GM23338 (cell line): ENCODE data around the gene STIM2. TPM values are rescaled to one million over a fixed set of nuclear protein-coding genes. Genes with fewer than 3 reads are reported as not detected.

Source experiments
- ATAC-seq: fragments of 200-7000 bp; cut with Tn5 transposase; 3 replicates; pipeline ENCODE4 v1.9.1; 2020
- DNase-seq: peaks from one replicate; pipeline ENCODE4 v3.0.0-alpha.2; 2015; ENCODE audit warnings: low spot score
- H2AFZ ChIP-seq: fragments of 200-600 bp; sonication (generic); 2 replicates; pipeline ENCODE4 v1.8.0; 2016; ENCODE audit warnings: antibody characterized with exemption, mild to moderate bottlenecking, moderate library complexity
- H3F3A ChIP-seq: fragments of 200-600 bp; sonication (generic); replicated peaks from 2 replicates; pipeline ENCODE4 v1.8.0; 2017; ENCODE audit warnings: antibody characterized with exemption, mixed run types, low read depth
- H3K27ac ChIP-seq: fragments of 200-600 bp; sonication (generic); 2 replicates; pipeline ENCODE4 v1.6.1; 2016; ENCODE audit warnings: low read depth
- H3K27me3 ChIP-seq: fragments of 200-600 bp; sonication (generic); 2 replicates; pipeline ENCODE4 v1.8.0; 2016; ENCODE audit warnings: mild to moderate bottlenecking, mixed run types, moderate library complexity; ENCODE audit not compliant: insufficient read depth
- H3K36me3 ChIP-seq: fragments of 200-600 bp; sonication (generic); 2 replicates; pipeline ENCODE4 v1.8.0; 2016; ENCODE audit warnings: mild to moderate bottlenecking; ENCODE audit not compliant: insufficient read depth
- H3K4me1 ChIP-seq: fragments of 200-600 bp; sonication (generic); 2 replicates; pipeline ENCODE4 v1.8.0; 2016; ENCODE audit warnings: mild to moderate bottlenecking, moderate library complexity; ENCODE audit not compliant: insufficient read depth
- H3K4me2 ChIP-seq: fragments of 200-600 bp; sonication (generic); 2 replicates; pipeline ENCODE4 v1.7.1; 2017; ENCODE audit warnings: mixed run types
- H3K4me3 ChIP-seq: fragments of 200-600 bp; sonication (generic); 2 replicates; pipeline ENCODE4 v1.6.1; 2016; ENCODE audit warnings: mixed run types
- H3K79me2 ChIP-seq: fragments of 200-600 bp; sonication (generic); replicated peaks from 2 replicates; pipeline ENCODE4 v1.8.0; 2017; ENCODE audit warnings: mild to moderate bottlenecking; ENCODE audit not compliant: insufficient read depth
- H3K9me2 ChIP-seq: fragments of 200-600 bp; sonication (generic); 2 replicates; pipeline ENCODE4 v1.8.0; 2017; ENCODE audit not compliant: insufficient read depth
- H4K20me1 ChIP-seq: fragments of 200-600 bp; sonication (generic); replicated peaks from 2 replicates; pipeline ENCODE4 v1.8.0; 2017; ENCODE audit warnings: mild to moderate bottlenecking; ENCODE audit not compliant: insufficient read depth
- H3K27ac Mint-ChIP-seq: 2 replicates; pipeline ENCODE4 v1.8.0; 2020; ENCODE audit warnings: inconsistent platforms, mild to moderate bottlenecking, moderate library complexity, mixed read lengths
- H3K27me3 Mint-ChIP-seq: 3 replicates; pipeline ENCODE4 v1.8.0; 2022; ENCODE audit warnings: low read depth, mild to moderate bottlenecking, moderate library complexity, mixed read lengths, inconsistent platforms; ENCODE audit not compliant: insufficient read depth, poor library complexity
- H3K36me3 Mint-ChIP-seq: 3 replicates; pipeline ENCODE4 v1.8.0; 2021; ENCODE audit warnings: low read depth, mild to moderate bottlenecking, inconsistent platforms, moderate library complexity, mixed read lengths
- H3K4me1 Mint-ChIP-seq: 3 replicates; pipeline ENCODE4 v1.8.0; 2020; ENCODE audit warnings: mild to moderate bottlenecking, inconsistent platforms, mixed read lengths
- H3K4me3 Mint-ChIP-seq: 3 replicates; pipeline ENCODE4 v1.8.0; 2021; ENCODE audit warnings: moderate library complexity, mild to moderate bottlenecking, inconsistent platforms, mixed read lengths
- H3K9me3 Mint-ChIP-seq: 3 replicates; pipeline ENCODE4 v1.8.0; 2020; ENCODE audit warnings: moderate library complexity, mild to moderate bottlenecking, inconsistent platforms, mixed read lengths
- CREB1 ChIP-seq: fragments of 250-450 bp; sonication (Bioruptor Pico); IDR thresholded peaks from 2 replicates; pipeline ENCODE4 v1.5.0; 2020; ENCODE audit warnings: low read depth, mild to moderate bottlenecking, moderate library complexity
- EZH2 ChIP-seq: fragments of 200-600 bp; sonication (generic); IDR thresholded peaks from one replicate; pipeline ENCODE4 v1.8.0; 2017; ENCODE audit warnings: antibody characterized with exemption, mild to moderate bottlenecking, low read depth; ENCODE audit not compliant: unreplicated experiment
- EZH2phosphoT487 ChIP-seq: fragments of 200-600 bp; sonication (generic); IDR thresholded peaks from one replicate; pipeline ENCODE4 v1.8.1; 2018; ENCODE audit warnings: antibody characterized with exemption; ENCODE audit not compliant: unreplicated experiment
- JUNB ChIP-seq: IDR thresholded peaks from one replicate; pipeline ENCODE4 v1.6.1; 2016; ENCODE audit warnings: antibody characterized with exemption; ENCODE audit not compliant: unreplicated experiment
- NANOG ChIP-seq: IDR thresholded peaks from 2 replicates; pipeline ENCODE4 v1.6.1; 2016; ENCODE audit warnings: antibody characterized with exemption, borderline replicate concordance
- POLR2AphosphoS5 ChIP-seq: IDR thresholded peaks from 2 replicates; pipeline ENCODE4 v1.6.1; 2016; ENCODE audit warnings: antibody characterized with exemption, low read depth
- STAT1 ChIP-seq: IDR thresholded peaks from one replicate; pipeline ENCODE4 v1.6.1; 2016; ENCODE audit warnings: antibody characterized with exemption; ENCODE audit not compliant: unreplicated experiment
- ZNF114 ChIP-seq: fragments of 250-450 bp; sonication (Bioruptor Pico); IDR thresholded peaks from 2 replicates; pipeline ENCODE4 v1.5.0; 2020; ENCODE audit warnings: mild to moderate bottlenecking, moderate library complexity
- ZNF331 ChIP-seq: fragments of 250-450 bp; sonication (Bioruptor Pico); IDR thresholded peaks from 2 replicates; pipeline ENCODE4 v1.5.0; 2020; ENCODE audit warnings: low read depth, mild to moderate bottlenecking, moderate library complexity
- polyA plus RNA-seq: library from polyadenylated mRNA; unstranded; fragments of >200 nt; fragmentation: Nextera tagmentation; extraction: Ambion mirVana; gene quantifications from 2 replicates; pipeline ENCODE4 v1.2.1, GENCODE V29; 2016
- total RNA-seq: library from RNA; depleted of rRNA; stranded (reverse); fragments of >200 nt; shearing (Covaris generic); gene quantifications from 2 replicates; pipeline ENCODE4 v1.2.3, GENCODE V29; 2014
- TF ChIP-seq, protein P1 (sequence below): IDR thresholded peaks from one replicate; pipeline ENCODE4 v1.6.1; 2018; ENCODE audit warnings: antibody characterized with exemption; ENCODE audit not compliant: unreplicated experiment
- TF ChIP-seq, protein P2 (sequence below): fragments of 250-450 bp; sonication (Bioruptor Pico); IDR thresholded peaks from 2 replicates; pipeline ENCODE4 v1.5.0; 2020; ENCODE audit warnings: mild to moderate bottlenecking, moderate library complexity
- TF ChIP-seq, protein P3 (sequence below), 2 experiments: fragments of 200-600 bp in 1 of 2; sonication (generic) in 1 of 2; conservative IDR thresholded peaks; 2 replicates each; pipeline versions ENCODE4 v1.5.1 to v1.6.1; 2016 to 2017; ENCODE audit warnings: antibody characterized with exemption in 2 of 2, low read depth in 2 of 2, mild to moderate bottlenecking in 2 of 2, moderate library complexity in 1 of 2
- TF ChIP-seq, protein P4 (sequence below): IDR thresholded peaks from 2 replicates; pipeline ENCODE4 v1.6.1; 2016; ENCODE audit warnings: antibody characterized with exemption

The STIM2 gene
- total and polyA plus RNA-seq, 2 experiments from 2014 or later: 13.1 to 17.8 TPM

DNA sequence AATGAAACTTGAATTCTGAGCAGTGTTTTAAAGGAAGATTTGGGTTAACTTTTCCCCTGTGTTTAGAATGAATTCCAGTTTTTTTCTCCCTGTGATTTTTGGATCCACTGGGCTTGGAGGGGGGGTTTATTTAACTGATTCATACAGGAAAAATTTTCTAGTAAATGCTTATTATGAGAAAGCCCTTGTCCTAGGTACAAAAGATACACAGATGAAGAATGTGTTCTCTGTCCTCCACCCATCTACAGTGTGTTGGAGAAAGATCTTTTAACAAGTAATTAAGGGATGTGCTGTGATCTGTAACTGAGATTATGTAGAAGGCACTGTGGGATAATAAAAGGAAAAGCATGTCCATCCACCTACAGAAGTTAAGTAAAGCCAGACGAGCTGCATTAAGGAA lies 103.9 kb downstream of the STIM2 start:
- peaks cover 35% of the 10 kb centered on the region for H3K4me1 Mint-ChIP-seq
- Histone ChIP-seq H3K36me3 (no peaks in the 10 kb centered on the region), H3K4me3 (no peak overlapping the region), H3K79me2 (no peaks in the 10 kb centered on the region), H3K4me1 (peaks cover 13% of the 10 kb centered on the region), H3K27me3 (no peaks in the 10 kb centered on the region), H3K9me2 (no peaks in the 10 kb centered on the region), H2AFZ (no peak overlapping the region), H3K27ac (no peak overlapping the region), H3F3A (no peaks in the 10 kb centered on the region), H3K4me2 (no peak overlapping the region), H4K20me1 (0 out of 2 replicates have a peak, but pooled peaks cover 3% of the 10 kb centered on the region)
- no peak overlapping the region for H3K27ac Mint-ChIP-seq
- no peak overlapping the region for H3K4me3 Mint-ChIP-seq
- TF ChIP-seq, protein P1, sequence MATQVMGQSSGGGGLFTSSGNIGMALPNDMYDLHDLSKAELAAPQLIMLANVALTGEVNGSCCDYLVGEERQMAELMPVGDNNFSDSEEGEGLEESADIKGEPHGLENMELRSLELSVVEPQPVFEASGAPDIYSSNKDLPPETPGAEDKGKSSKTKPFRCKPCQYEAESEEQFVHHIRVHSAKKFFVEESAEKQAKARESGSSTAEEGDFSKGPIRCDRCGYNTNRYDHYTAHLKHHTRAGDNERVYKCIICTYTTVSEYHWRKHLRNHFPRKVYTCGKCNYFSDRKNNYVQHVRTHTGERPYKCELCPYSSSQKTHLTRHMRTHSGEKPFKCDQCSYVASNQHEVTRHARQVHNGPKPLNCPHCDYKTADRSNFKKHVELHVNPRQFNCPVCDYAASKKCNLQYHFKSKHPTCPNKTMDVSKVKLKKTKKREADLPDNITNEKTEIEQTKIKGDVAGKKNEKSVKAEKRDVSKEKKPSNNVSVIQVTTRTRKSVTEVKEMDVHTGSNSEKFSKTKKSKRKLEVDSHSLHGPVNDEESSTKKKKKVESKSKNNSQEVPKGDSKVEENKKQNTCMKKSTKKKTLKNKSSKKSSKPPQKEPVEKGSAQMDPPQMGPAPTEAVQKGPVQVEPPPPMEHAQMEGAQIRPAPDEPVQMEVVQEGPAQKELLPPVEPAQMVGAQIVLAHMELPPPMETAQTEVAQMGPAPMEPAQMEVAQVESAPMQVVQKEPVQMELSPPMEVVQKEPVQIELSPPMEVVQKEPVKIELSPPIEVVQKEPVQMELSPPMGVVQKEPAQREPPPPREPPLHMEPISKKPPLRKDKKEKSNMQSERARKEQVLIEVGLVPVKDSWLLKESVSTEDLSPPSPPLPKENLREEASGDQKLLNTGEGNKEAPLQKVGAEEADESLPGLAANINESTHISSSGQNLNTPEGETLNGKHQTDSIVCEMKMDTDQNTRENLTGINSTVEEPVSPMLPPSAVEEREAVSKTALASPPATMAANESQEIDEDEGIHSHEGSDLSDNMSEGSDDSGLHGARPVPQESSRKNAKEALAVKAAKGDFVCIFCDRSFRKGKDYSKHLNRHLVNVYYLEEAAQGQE: no peak
- no peak for TF ChIP-seq STAT1
- TF ChIP-seq EZH2phosphoT487: no peak
- no peak for TF ChIP-seq ZNF331 (CRISPR knock-in tag)
- TF ChIP-seq ZNF114 (CRISPR knock-in tag): no peak
- TF ChIP-seq, protein P2, sequence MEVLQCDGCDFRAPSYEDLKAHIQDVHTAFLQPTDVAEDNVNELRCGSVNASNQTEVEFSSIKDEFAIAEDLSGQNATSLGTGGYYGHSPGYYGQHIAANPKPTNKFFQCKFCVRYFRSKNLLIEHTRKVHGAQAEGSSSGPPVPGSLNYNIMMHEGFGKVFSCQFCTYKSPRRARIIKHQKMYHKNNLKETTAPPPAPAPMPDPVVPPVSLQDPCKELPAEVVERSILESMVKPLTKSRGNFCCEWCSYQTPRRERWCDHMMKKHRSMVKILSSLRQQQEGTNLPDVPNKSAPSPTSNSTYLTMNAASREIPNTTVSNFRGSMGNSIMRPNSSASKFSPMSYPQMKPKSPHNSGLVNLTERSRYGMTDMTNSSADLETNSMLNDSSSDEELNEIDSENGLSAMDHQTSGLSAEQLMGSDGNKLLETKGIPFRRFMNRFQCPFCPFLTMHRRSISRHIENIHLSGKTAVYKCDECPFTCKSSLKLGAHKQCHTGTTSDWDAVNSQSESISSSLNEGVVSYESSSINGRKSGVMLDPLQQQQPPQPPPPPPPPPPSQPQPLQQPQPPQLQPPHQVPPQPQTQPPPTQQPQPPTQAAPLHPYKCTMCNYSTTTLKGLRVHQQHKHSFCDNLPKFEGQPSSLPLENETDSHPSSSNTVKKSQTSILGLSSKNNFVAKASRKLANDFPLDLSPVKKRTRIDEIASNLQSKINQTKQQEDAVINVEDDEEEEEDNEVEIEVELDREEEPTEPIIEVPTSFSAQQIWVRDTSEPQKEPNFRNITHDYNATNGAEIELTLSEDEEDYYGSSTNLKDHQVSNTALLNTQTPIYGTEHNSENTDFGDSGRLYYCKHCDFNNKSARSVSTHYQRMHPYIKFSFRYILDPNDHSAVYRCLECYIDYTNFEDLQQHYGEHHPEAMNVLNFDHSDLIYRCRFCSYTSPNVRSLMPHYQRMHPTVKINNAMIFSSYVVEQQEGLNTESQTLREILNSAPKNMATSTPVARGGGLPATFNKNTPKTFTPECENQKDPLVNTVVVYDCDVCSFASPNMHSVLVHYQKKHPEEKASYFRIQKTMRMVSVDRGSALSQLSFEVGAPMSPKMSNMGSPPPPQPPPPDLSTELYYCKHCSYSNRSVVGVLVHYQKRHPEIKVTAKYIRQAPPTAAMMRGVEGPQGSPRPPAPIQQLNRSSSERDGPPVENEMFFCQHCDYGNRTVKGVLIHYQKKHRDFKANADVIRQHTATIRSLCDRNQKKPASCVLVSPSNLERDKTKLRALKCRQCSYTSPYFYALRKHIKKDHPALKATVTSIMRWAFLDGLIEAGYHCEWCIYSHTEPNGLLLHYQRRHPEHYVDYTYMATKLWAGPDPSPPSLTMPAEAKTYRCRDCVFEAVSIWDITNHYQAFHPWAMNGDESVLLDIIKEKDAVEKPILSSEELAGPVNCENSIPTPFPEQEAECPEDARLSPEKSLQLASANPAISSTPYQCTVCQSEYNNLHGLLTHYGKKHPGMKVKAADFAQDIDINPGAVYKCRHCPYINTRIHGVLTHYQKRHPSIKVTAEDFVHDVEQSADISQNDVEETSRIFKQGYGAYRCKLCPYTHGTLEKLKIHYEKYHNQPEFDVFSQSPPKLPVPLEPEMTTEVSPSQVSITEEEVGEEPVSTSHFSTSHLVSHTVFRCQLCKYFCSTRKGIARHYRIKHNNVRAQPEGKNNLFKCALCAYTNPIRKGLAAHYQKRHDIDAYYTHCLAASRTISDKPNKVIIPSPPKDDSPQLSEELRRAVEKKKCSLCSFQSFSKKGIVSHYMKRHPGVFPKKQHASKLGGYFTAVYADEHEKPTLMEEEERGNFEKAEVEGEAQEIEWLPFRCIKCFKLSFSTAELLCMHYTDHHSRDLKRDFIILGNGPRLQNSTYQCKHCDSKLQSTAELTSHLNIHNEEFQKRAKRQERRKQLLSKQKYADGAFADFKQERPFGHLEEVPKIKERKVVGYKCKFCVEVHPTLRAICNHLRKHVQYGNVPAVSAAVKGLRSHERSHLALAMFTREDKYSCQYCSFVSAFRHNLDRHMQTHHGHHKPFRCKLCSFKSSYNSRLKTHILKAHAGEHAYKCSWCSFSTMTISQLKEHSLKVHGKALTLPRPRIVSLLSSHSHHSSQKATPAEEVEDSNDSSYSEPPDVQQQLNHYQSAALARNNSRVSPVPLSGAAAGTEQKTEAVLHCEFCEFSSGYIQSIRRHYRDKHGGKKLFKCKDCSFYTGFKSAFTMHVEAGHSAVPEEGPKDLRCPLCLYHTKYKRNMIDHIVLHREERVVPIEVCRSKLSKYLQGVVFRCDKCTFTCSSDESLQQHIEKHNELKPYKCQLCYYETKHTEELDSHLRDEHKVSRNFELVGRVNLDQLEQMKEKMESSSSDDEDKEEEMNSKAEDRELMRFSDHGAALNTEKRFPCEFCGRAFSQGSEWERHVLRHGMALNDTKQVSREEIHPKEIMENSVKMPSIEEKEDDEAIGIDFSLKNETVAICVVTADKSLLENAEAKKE (CRISPR knock-in tag): no peak
- TF ChIP-seq, protein P3, sequence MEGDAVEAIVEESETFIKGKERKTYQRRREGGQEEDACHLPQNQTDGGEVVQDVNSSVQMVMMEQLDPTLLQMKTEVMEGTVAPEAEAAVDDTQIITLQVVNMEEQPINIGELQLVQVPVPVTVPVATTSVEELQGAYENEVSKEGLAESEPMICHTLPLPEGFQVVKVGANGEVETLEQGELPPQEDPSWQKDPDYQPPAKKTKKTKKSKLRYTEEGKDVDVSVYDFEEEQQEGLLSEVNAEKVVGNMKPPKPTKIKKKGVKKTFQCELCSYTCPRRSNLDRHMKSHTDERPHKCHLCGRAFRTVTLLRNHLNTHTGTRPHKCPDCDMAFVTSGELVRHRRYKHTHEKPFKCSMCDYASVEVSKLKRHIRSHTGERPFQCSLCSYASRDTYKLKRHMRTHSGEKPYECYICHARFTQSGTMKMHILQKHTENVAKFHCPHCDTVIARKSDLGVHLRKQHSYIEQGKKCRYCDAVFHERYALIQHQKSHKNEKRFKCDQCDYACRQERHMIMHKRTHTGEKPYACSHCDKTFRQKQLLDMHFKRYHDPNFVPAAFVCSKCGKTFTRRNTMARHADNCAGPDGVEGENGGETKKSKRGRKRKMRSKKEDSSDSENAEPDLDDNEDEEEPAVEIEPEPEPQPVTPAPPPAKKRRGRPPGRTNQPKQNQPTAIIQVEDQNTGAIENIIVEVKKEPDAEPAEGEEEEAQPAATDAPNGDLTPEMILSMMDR (conservative IDR thresholded peaks at IDR 0.05; ENCODE audit: low read depth in 2 of 2): no peak
- TF ChIP-seq CREB1 (CRISPR knock-in tag): no peak
- TF ChIP-seq, protein P4, sequence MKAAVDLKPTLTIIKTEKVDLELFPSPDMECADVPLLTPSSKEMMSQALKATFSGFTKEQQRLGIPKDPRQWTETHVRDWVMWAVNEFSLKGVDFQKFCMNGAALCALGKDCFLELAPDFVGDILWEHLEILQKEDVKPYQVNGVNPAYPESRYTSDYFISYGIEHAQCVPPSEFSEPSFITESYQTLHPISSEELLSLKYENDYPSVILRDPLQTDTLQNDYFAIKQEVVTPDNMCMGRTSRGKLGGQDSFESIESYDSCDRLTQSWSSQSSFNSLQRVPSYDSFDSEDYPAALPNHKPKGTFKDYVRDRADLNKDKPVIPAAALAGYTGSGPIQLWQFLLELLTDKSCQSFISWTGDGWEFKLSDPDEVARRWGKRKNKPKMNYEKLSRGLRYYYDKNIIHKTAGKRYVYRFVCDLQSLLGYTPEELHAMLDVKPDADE: no peak
- no peak for TF ChIP-seq JUNB
- no peak for TF ChIP-seq NANOG
- TF ChIP-seq EZH2: no peak
- no peak for TF ChIP-seq POLR2AphosphoS5
- ATAC-seq (no peak), DNase-seq (no peak)
- no peaks in the 10 kb centered on the region for H3K27me3 Mint-ChIP-seq
- H3K36me3 Mint-ChIP-seq: no peaks in the 10 kb centered on the region
- H3K9me3 Mint-ChIP-seq: no peaks in the 10 kb centered on the region
